HCT116 (cell line): ENCODE measurements around the gene PCDHGA2.
A peak's percentile ranks its signal among the peaks of the same experiment; 100 is the strongest.

Source experiments
- CEBPB ChIP-seq: IDR thresholded peaks from 2 replicates; pipeline ENCODE4 v1.6.1; 2012; ENCODE audit warnings: low read depth
- CTCF ChIP-seq, 3 experiments: fragments of 200-600 bp in 1 of 3; sonication (generic) in 1 of 3; IDR thresholded peaks in 2 of 3; conservative IDR thresholded peaks in 1 of 3; 2 replicates each; pipeline ENCODE4 v1.5.1; 2012 to 2017; ENCODE audit warnings: low read depth in 2 of 3, low read length in 2 of 3, antibody characterized with exemption in 1 of 3, borderline replicate concordance in 1 of 3, control low read depth in 1 of 3, mild to moderate bottlenecking in 1 of 3, mixed read lengths in 1 of 3, mixed run types in 1 of 3, moderate library complexity in 1 of 3; ENCODE audit not compliant: insufficient read depth in 1 of 3
- EZH2 ChIP-seq: fragments of 200-600 bp; sonication (generic); IDR thresholded peaks from 2 replicates; pipeline ENCODE4 v1.6.1; 2017; ENCODE audit warnings: antibody characterized with exemption, mixed run types
- JUND ChIP-seq: IDR thresholded peaks from 2 replicates; pipeline ENCODE4 v1.6.1; 2012
- POLR2A ChIP-seq: IDR thresholded peaks from 2 replicates; pipeline ENCODE4 v1.7.0; 2011; ENCODE audit warnings: borderline replicate concordance; ENCODE audit not compliant: insufficient read depth, insufficient read length; ENCODE audit errors: extremely low read depth
- RAD21 ChIP-seq: IDR thresholded peaks from 2 replicates; pipeline ENCODE4 v1.6.1; 2012; ENCODE audit warnings: low read depth, mild to moderate bottlenecking
- YY1 ChIP-seq: IDR thresholded peaks from 2 replicates; pipeline ENCODE4 v1.6.1; 2011; ENCODE audit warnings: low read length, low read depth, moderate library complexity, mild to moderate bottlenecking; ENCODE audit not compliant: insufficient replicate concordance; ENCODE audit errors: extremely low read depth
- ZNF274 ChIP-seq: fragments of 200-500 bp; sonication (Bioruptor generic); IDR thresholded peaks from 2 replicates; pipeline ENCODE4 v1.6.1; 2014; ENCODE audit warnings: mild to moderate bottlenecking, low read depth, low read length, inconsistent platforms

- no peak for TF ChIP-seq JUND
- no peak for TF ChIP-seq YY1
- TF ChIP-seq CTCF (IDR thresholded peaks at IDR 0.05 in 2 of 3, conservative IDR thresholded peaks at IDR 0.05 in 1 of 3; ENCODE audit: borderline replicate concordance in 1 of 3, insufficient read depth in 1 of 3, low read depth in 2 of 3, low read length in 2 of 3), result peak; percentile 41 to 67 (median 48); a peak in 5 of 6 replicates
- TF ChIP-seq EZH2, result no peak
- no peak for TF ChIP-seq ZNF274
- TF ChIP-seq RAD21, result peak; percentile 72
- TF ChIP-seq POLR2A, result no peak
- TF ChIP-seq CEBPB, result no peak
Observed at GRCh38 chr5:141359790-141360426, 21.3 kb downstream of the PCDHGA2 start, which contains the start of gene PCDHGB2.
